Choroid plexus epithelial cell (primary cell): ENCODE data around the gene CDKN2AIP.

Experiments
- DNase-seq: peaks from one replicate; pipeline ENCODE4 v3.0.0-alpha.2; 2010; ENCODE audit warnings: low read depth
- H3K4me3 ChIP-seq: 2 replicates; pipeline ENCODE4 v1.5.1; 2011; ENCODE audit warnings: low read depth, mild to moderate bottlenecking, control low read depth, low read length, moderate library complexity
- CTCF ChIP-seq: conservative IDR thresholded peaks from 2 replicates; pipeline ENCODE4 v1.5.1; 2011; ENCODE audit warnings: low read depth, mild to moderate bottlenecking, control low read depth, inconsistent platforms, low read length, moderate library complexity

The CDKN2AIP gene

GRCh38 chr4:183444214-183445096, at the start of gene CDKN2AIP:
Gene CDKN2AIP (plus strand): TSS chr4:183444636. CDS start chr4:183444798, 162 bp downstream.
- TF ChIP-seq CTCF: peak; percentile 17
- DNase-seq: peak; percentile 93
- peak within 1 kb of the TSS; percentile 93 for H3K4me3 ChIP-seq

GRCh38 chr4:183395395-183395794, 49.0 kb upstream of the CDKN2AIP start:
- no peak for TF ChIP-seq CTCF
- no peak overlapping the region for H3K4me3 ChIP-seq
- DNase-seq: no peak

GRCh38 chr4:183396227-183396637, 48.2 kb upstream of the CDKN2AIP start:
- TF ChIP-seq CTCF: no peak
- DNase-seq: peak; percentile 5
- no peak overlapping the region for H3K4me3 ChIP-seq

- TF ChIP-seq CTCF: no peak
- DNase-seq: no peak
- H3K4me3 ChIP-seq: peak overlapping the region; percentile 63
These were observed 46.6 kb upstream of the CDKN2AIP start for GRCh38 chr4:183397741-183398297.

- DNase-seq: peak; percentile 79
- peak; percentile 65 for TF ChIP-seq CTCF
- peak overlapping the region; percentile 63 for H3K4me3 ChIP-seq
These were observed 45.9 kb upstream of the CDKN2AIP start for GRCh38 chr4:183398298-183399125.

GRCh38 chr4:183399126-183399522, 45.3 kb upstream of the CDKN2AIP start:
- DNase-seq: no peak
- H3K4me3 ChIP-seq: no peak overlapping the region
- TF ChIP-seq CTCF: no peak
